NCI-H2227 (cell line): ENCODE measurements around the gene SOX1.

Source experiments
- DNase-seq: peaks from one replicate; lab custom pipeline; 2025; ENCODE audit not compliant: unreplicated experiment; lab: John Stamatoyannopoulos, UW

SOX1 gene

DNA sequence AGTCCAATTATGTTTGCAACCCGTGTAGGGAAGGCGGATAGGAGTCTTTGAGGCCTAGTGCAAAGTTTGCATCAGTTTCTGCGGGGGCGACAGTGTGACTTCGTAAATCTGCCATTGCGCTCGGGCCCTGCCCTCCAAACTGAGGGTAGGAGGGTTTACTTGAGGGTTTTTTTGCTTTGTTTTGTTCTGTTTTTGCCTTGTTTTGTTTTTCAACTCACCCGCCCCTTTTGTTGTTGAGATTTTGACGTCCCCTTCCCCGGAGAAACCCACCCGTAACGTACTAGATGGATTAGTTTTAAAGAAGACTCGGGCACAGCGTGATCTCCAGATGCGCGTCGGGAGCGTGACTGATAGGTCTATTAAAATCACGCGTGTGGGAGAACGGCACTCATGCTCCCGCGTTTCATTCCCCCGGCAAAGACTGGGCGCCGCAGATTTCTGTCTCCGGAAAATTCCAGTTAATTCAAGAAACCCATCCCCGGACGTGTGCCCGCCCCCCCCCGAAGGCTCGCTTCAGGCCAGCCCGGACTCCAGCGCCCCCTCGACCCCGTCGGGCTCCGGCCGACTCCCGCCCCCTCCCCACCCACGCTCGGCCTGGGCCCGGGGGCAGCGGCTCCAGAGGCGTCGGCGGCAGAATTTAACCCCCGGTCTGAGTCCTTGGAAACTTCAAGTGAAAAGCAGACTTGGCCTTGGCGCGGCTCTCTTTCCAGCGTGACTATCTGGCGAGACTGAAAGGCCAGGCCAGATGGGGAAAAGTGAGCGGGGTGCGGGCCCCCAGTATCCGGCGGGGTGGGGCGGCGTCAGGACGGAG, 5.0 kb downstream of the SOX1 start:
- peak; percentile 57 for DNase-seq

DNA sequence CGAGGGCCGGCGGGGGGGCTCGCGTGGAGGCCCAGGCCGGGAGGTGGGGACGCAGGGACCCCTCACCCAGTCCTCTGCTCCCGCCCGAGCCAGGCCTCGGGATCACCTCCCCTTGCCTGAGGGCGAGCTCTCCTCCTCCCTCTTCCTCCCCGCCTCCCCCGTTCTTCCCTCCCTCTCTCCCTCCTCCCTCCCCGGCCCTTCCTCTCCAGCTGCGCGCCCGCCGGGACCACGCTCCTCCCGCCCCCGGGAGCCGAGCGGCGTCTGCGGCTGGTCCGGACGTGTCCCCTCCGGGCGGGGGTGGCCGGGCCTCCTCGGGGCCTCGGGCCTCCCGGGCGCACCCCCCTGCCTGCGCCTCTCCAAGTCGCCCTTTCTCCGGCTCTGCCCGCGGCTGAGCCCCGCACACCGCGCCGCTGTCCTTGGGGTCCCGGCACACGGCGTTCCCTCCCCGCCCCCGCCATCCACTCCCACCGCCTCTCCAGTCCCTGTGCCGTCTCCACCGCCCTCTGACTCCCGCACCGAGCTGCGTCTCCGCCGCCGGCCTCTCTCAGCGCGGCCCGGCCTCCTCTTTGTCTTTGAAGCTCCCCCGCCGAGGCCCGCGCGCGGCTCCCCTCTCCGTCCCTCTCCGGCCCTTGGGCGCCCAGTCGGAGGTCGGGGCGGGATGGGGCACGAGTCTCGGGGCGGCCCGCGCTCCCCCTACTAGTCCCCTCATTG, 5.7 kb downstream of the SOX1 start:
- peak; percentile 75 for DNase-seq

DNA sequence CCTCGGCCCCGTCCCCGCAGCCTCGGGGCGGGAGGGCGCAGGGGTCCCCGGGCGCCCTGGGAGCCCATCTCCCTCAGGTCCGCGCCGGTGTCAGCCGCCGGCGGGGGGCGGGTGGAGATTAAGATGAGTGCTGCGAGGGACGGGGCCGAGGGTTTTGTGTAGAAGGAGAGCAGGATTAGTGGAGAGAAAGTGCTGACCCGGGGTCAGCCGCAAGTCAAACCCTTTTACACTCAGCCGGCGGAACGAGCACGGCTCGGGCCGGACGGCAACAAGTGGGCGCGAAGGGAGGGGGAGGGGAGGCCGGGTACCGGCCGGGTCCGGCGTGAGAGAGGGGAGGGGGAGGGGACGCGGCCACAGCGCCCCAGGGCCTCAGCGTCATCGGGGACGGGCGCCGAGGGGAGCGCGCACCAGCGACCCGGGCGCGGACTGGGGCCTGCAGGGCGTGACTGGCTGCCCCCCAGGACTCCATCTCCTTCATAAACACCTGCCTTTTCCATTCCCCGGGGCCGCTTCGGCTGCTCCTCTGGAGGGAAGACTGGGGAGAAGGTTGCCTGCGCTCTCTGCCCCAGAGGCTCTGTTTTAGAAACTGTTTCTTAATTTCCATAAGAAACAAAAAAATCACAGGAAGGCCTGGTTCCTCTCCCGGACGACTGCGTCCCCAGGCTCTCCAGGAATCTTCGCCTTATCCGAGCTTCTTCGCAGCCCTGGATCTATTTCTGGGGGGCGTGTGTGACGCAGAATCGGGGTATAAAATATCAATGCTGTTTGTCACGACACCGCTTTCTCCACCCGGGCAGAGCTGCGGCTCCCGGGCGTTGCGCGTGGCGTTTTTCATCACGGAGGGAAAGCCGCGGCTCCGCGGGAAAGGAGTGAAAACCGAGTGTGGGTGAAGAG, 6.5 kb downstream of the SOX1 start:
- DNase-seq = peak; percentile 58

DNA sequence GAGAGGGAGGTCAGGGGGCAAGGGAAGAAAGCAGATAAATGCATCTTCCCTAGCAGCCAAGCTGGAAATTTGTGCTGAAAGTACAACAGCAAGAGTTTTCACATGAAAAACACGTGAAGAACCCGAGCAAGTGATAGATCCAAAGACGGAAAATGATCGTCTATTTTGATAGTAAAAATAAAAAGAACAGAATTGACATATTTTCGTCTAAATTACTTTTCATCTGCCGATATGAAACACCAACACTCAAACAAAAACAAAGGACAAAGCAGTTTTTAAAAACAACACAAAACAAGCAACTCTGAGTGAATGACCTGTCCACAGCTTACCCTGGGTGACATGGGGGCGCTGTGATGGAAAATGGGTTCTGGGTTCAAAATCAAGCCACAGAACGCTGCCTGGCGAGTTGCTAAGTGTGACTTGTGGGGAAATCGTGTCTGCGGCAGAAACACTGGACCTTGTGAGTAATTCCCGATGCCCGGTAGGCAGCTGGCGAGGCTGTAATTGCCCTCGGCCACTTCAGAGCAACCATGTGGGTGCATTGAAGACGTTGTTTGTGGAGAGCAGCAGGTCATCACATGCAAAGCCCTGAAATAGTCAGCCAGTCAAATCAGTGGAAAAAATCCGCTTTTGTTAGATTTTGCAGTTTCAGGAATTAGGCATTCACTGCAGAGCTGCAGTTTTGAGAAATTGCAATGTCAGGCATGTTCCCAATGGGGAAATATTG, 7.4 kb downstream of the SOX1 start:
- DNase-seq = peak; percentile 5

DNA sequence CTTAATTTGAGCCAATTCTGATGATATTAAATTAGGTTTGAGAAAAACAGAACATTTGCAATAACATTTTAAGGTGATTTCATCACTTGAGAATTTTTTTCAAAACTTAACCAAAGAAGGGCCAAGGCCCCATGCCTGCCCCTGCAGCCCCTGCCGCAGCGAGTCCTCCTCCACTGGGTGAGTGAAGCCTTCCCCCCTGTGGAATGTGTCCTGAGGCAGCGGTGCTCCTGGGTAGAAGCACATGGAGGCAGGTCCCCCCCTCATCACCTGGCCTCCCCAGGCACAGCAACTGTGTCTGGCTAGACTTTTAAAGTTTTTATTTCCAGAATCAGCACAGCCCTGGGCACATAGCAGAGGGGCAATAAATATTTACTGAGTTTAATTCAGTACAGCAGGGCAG, 10.8 kb downstream of the SOX1 start:
- no peak for DNase-seq

DNA sequence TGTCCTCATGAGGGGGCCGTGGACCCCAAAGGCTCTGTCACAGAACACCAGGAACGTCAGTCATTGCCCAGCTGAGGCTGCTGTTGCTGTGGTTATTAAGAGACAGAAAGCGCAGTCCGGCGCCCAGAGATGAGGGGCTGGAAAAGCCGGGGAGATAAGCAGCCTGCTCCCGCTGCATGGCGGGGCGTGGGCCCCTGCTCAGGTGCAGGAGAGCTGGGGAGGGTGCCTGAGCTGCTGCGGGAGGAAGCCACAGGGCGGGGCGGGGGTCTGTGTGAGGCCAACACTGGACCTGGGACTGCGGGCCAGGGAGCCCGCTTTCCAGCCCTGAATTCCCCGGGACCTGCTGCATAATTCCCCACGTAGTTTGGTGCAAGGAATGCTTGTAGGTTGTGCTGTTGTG, 11.3 kb downstream of the SOX1 start:
- DNase-seq = peak; percentile 14

DNA sequence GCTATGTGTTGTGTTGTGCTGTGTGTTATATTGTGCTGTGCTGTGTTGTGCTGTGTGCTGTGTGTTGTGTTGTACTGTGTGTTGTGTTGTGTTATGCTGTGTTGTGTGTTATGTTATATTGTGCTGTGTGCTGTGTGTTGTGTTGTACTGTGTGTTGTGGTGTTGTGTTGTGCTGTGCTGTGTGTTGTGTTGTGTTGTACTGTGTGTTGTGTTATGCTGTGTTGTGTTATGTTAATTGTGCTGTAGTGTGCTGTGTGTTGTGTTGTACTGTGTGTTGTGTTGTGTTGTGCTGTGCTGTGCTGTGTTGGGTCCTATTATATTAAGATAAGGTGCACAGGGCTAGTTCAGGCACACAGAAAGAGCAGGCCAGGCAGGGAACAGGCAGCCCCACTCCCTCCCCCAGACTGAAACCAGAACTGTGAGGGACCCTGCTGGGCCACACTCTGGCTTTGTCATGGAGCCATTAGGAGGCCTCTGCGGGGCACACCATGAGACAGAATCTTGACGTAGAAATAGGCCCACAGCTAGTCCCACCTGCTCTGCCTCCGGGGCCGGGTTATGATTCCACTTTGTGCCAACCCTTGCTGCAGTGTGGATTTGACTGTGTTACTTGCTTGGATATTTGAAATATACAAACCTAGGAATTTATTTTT, 12.1 kb downstream of the SOX1 start:
- DNase-seq = peak; percentile 20

DNA sequence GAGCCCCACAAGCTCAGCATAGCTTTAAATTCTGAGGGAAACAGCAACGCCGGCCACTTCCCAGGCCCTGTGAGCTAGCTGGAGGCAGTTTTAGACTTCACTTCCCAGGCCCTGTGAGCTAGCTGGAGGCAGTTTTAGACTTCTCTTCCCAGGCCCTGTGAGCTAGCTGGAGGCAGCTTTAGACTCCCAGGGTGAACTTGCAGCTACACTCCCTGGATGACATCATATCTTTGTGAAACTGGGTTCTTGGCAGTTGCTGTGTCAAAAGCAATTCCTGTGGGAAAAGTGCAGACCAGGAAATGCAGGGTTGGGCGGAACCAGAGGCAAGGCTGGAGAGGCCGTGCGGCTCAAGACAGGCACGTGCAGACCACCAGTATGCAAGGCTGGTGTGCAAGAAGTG, 12.7 kb downstream of the SOX1 start:
- no peak for DNase-seq

DNA sequence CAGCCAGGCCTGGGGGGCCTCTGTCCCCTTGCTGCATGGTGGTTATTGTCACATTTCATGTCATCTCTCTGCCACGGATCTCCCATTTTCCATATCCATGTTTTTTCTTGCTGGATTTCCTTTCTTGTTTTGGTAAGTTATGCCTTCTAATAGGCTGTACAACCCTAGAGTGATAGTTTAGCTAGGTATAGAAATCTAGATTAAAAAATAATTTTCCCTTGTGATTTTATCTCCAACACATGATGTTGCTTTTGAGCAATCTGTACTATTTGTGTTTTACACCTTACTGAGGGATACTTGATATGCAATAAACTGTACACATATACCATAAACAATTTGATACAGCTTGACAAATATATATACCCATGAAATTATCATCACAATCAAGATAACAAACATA, 17.0 kb downstream of the SOX1 start:
- DNase-seq = no peak

DNA sequence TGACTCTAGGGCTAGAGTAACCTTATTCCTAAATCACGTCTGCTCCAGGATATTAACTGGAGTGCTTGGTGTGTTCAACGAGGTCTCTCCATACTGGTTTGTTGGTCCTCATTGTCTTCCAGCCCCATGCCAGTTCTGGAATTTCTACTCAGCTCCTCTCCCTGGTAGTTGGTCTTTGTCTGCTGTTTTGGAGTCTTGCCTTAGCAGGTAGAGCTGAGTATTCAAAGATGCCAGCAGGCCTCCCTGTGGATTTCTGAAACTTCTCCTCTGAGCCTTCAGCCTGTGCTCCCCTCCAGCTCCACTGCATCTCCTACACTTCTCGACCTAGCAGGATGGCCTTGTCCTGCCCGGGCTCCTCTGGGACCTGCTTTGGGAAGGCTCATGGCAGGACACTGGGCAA, 25.5 kb downstream of the SOX1 start:
- DNase-seq = no peak

DNA sequence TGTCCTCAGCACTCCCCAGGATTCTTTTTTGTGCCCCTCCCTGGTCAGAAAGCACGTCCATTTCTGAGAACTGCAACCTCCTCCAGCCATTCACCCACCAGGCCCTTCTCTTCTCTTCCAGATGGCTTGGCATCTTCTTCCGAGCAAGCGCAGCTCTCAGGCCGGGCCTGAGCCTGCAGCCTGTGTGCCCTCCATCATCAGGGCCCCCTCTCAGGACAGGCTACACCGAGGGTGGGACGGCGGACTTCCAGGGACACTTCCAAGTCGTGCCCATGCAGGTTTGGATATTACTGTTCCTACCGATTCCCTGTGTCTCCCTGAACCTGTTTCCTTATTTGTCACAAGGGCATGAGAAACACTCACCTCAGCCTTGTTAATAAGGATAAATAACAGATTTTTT, 28.4 kb downstream of the SOX1 start:
- no peak for DNase-seq

DNA sequence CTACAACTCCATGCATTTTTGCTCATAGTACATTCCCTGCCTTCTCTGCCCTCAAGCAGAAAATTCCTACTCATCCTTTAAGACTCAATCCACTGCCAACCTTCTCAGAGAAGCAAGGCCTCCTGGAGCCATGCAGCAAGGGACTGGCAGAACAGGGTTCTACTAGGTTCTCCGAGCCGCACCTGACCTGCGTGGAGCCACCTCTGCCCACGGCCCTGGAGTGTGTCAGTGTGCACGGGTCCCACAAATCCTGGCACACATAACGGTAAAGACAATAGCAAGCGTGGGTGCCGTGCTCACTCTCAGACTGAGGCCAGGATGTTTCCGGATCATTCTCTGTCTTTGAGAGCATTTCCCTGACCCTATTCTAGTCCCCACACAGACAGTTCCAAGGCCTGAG, 30.0 kb downstream of the SOX1 start:
- no peak for DNase-seq

DNA sequence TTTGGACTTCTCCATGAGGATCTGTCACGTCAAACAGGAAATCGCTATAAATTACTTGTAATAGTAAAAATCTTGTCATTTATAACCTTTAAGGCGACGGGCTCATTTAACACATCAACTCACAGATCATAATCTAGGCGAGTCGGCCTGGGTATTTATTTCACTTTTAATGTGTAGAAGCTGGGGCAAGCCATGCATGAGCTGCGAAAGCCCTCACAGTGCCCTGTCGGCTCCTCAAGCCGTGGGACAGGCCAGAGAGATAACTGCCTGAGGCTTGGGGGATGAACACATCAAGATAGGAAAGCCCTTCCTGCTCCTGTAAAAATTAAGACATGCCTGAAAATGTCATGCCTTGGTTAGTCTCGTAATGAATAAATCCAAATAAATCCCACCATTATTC, 30.8 kb downstream of the SOX1 start:
- no peak for DNase-seq

DNA sequence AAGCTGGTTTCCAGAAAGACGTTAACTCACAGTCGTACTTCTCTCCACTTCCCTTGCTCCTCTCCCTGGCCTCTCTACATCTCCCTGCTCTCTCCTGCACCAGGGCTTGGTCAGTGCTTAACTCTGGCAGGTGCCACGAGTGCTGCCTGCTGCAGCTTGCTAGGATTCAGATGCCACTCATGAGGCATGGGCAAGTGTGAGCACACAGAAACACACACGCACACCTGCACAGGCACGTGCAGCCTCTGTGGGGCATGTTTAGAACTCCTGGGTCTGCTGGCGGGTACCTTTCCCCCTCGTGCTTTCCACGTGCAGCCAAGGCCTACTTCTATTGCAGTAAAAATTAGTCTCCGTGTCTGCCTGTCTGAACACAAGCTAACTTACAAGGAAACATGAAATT, 31.8 kb downstream of the SOX1 start:
- no peak for DNase-seq

DNA sequence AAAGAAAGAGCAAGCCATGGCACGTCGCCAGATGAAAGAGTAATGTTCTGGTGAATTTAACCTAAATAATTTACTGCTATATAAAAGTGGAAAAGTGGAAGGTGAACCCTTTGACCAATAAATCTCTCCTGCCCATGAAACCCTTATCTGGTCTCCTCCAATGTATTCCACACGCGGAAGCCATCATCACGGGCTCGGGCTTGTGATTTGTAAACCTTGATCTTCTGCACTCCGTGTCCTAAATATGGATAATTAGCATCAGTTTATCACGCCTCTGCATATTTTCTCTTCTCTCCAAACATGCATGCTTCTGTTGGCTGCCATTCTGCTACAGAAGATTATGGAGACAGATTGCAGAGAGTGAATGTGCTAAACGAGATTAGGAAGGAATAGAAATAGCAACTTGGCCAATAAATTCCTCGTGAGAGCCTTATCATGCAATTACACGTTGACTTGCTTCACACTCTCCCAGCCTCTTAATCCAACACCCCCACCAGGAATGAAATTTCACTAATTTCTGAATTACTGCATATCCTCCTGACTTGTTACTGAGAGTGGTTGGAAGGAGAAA, 34.5 kb downstream of the SOX1 start:
- DNase-seq = no peak

DNA sequence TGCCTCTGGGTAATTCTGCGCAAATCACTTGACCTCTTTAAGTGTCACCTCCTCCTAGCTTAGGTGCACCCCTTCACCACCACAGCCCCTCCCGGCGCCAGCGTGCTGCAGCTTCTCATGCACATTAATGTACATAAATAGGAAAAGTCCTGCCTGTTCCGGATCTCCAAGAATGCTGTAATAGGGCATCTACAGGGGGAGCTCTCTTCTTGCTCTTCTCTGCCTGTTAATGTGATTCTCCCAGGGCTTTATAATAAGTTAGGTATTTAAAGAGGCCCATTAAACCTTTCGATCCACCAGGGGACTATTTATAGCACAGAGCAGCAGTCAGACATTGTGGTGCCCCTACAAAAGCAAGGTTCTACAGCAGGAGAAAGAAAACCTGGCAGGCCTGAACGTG, 35.3 kb downstream of the SOX1 start:
- DNase-seq = peak; percentile 66

DNA sequence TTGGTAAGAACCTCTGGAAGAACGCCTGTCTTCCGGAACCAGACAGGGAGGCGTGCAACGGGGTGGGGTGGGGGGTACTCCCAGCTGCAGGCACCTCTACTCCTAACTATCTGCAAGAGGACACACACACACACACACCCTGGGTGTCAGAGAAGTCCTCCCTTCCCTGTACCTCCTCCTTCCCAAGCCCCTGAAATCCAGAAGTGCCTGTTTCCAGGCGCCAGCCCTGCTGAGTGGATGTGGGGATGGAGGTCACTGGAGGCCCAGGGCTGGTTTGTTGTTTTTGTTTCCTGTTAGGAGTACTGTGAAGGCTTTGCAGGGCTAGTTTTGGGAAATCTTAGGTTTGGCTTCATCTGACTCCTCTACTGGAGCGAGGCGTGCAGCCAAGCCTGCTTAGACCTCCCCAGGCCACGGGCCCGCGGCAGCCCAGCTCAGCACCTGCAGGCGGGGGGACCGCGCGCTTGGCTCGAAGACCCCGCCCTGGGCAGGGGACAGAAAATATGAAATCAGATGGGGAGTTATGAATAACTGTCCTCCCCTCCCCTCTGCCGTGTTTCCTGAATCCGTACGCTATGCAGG, 36.4 kb downstream of the SOX1 start:
- no peak for DNase-seq

DNA sequence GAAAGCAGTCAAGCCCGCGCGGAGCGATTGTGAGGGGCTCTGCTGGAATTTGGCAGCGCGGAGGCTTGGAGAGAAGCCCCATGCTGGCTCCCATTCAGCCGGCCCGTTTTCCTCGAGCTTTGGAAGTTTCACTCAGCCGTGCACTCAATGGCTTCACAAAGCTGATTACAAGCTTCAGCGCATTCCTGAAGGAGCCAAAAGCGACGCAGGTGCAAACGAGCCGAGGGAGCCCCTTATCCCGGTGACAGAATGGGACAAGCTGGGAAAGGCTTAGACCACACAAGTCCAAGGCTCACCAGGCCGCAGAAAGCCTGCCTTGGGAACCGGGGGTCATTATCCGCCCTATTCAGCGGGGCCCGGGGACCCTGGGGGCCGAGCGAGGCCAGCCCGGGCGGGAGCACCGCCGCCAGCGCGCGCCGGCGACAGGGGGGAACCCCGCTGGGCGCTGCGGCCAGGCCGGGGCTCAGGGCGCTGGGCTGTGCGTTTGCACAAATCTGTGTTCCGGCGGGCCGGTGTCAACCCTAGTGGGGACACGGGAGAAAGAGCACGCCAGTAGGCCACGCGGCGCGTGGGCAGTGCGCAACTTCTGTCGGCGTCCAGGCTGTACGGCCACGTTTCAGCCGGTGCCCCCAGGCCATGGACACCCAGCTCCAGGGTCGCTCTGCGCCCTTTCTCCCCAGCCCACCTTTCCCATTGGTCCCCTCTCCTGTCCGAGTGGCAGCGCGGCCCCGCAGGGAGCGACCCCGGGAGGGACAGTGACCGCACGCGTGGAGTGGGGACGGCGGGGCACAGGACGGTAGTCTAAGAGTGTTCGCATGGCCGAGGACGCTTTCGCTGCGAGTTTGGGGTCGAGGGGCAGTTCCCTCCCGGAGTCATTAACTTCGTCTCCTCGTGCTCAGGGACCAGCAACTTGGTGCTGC, 37.3 kb downstream of the SOX1 start:
- no peak for DNase-seq

DNA sequence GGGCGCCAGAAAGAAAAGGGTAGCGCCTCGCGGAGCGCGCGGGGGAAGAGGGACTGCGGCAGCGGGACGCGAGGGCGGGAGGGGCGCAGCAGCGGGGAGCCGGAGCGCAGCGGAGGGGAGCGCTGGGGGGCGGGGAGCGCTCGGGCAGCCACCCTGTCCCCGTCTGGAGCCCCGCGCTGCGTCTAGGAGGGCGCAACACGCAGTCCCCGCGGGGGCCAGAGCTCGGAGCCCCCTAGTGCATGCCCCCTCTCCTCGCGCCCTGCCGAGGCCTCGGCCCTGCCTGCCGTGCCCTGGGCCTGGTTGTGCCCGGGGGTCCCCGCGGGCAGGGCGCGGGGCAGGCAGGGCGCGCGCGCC, 37.9 kb downstream of the SOX1 start:
- DNase-seq = no peak
